AG09309 (cell line): Measurements from ENCODE around the gene TRUB1.

Experiments used
- DNase-seq: peaks from one replicate; pipeline ENCODE4 v3.0.0-alpha.2; 2010; ENCODE audit warnings: low read depth
- H3K4me3 ChIP-seq: 2 replicates; pipeline ENCODE4 v1.5.1; 2011; ENCODE audit warnings: mild to moderate bottlenecking, low read depth, low read length, moderate library complexity; ENCODE audit not compliant: control insufficient read depth
- TF ChIP-seq, protein P1 (sequence below): IDR thresholded peaks from 2 replicates; pipeline ENCODE4 v1.5.1; 2011; ENCODE audit warnings: mild to moderate bottlenecking, low read depth, low read length, inconsistent platforms; ENCODE audit not compliant: insufficient read depth, control insufficient read depth; ENCODE audit errors: missing control alignments

The TRUB1 gene

DNA sequence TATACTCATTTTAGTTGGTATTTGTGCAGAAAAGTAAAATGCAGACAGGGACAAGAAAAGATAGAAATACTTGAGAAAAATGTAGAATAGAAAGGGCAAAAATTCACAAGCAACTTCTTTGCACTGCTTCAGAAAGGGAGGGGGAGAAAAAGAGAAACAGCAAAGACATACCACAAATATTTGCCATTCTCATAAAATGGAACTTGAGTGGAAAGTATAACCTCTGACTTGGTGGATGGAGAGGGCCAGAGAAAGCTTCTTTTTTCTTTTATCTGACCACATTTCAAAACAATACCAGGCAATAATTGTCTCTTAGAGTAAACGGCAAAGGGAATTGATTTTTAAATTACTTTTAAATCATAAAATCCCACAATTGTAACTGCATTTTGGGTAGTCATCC lies 35.8 kb upstream of the TRUB1 start:
- TF ChIP-seq, protein P1, sequence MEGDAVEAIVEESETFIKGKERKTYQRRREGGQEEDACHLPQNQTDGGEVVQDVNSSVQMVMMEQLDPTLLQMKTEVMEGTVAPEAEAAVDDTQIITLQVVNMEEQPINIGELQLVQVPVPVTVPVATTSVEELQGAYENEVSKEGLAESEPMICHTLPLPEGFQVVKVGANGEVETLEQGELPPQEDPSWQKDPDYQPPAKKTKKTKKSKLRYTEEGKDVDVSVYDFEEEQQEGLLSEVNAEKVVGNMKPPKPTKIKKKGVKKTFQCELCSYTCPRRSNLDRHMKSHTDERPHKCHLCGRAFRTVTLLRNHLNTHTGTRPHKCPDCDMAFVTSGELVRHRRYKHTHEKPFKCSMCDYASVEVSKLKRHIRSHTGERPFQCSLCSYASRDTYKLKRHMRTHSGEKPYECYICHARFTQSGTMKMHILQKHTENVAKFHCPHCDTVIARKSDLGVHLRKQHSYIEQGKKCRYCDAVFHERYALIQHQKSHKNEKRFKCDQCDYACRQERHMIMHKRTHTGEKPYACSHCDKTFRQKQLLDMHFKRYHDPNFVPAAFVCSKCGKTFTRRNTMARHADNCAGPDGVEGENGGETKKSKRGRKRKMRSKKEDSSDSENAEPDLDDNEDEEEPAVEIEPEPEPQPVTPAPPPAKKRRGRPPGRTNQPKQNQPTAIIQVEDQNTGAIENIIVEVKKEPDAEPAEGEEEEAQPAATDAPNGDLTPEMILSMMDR: no peak
- H3K4me3 ChIP-seq: no peak overlapping the region
- peak; percentile 29 for DNase-seq

- DNase-seq: no peak
- TF ChIP-seq, protein P1: peak; percentile 4
- H3K4me3 ChIP-seq: no peak overlapping the region
Measured at GRCh38 chr10:114905450-114905849, 32.5 kb upstream of the TRUB1 start.

DNA sequence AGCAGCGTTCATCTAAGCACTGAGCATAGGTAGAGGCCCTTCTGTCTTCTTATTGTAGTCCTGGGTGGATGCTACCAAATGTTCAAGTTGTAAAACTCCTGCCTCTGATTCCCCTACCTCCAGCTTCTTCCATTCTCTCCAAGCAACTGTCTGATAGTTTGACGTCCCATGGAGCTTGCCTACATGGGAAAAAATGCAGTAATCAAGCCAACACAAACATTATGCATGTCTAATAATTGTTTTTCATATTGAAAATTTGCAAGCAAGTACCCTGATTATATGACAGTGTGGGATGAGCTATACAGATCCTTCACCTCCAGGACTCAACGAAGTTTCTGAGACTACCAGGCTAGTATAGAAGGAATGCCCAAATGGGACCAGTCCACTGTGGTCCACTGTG lies 31.0 kb upstream of the TRUB1 start:
- DNase-seq: no peak
- H3K4me3 ChIP-seq: no peak overlapping the region
- TF ChIP-seq, protein P1: no peak

DNA sequence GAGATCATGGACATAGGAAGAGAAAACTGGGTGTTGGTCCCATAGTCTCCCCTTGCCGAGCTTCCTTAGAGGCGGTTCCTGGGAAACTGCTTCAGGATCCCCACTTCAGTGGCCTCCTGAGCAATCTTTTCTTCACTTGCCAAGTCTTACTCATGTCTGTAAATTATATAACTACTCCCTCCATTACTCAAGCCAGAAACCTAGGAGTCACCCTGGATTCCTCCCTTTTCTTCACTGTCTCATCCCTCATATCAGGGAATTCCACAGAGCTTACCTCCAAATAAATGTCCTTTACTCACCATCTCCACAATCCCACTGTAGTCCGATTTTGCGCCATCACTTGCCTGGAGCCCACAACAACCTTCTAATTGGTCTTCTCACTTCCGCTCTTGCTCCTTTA lies 29.1 kb upstream of the TRUB1 start:
- TF ChIP-seq, protein P1: no peak
- H3K4me3 ChIP-seq: no peak overlapping the region
- DNase-seq: no peak

GRCh38 chr10:114911052-114911711 lies 26.8 kb upstream of the TRUB1 start:
- DNase-seq: no peak
- H3K4me3 ChIP-seq: no peak overlapping the region
- TF ChIP-seq, protein P1: no peak

DNA sequence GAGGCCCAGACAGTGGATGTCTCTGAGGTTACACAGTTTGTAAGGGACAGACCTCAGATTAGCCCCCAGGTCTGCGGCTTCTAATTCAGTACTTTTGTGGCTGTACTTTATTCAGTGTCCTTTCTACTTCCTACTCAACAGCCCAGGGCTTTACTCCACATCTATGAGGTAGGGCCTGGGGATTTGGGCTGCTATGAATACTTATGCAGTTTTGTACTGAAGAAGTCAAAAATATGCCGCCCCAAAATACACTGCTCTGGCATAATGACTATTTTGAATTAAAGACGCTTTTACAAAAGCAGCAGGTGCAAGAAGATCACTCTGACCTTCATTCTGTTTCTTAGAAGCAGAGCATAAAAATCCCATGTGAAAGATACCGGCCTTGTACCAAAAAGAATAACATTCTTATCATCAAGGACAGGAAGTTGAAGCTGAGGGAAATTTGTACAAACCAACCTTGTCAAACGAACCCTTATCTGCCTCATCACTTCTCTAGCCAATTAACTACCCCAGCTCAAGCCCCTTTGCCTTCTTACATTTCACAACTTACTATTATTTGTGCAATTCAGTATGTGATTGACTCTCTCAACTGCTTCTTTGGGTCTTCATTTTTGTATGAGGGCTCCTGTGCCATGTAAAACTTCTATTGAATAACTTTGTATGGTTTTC lies 26.1 kb upstream of the TRUB1 start:
- TF ChIP-seq, protein P1: no peak

GRCh38 chr10:114912470-114912859 lies 25.5 kb upstream of the TRUB1 start:
- H3K4me3 ChIP-seq: no peak overlapping the region
- TF ChIP-seq, protein P1: no peak
- DNase-seq: no peak

More for the DNA sequence above, 26.1 kb upstream of the TRUB1 start:
- DNase-seq: no peak
- H3K4me3 ChIP-seq: no peak overlapping the region
